Left lobe of liver (tissue), 2 donors: ENCODE results near the gene NPR1. TPM values are rescaled to one million over a fixed set of nuclear protein-coding genes. Genes with fewer than 3 reads are reported as not detected.
A peak's percentile ranks its signal among the peaks of the same experiment; 100 is the strongest.
"Not testable (repeated sequence)": the region's sequence is repeated elsewhere in the genome, so short reads cannot be mapped to it uniquely, and the experiment has no call there.

Experiments used
- ATAC-seq: fragments of 200-7000 bp; cut with Tn5 transposase; one replicate; pipeline ENCODE4 v1.9.1; 2020; ENCODE audit warnings: mild to moderate bottlenecking, moderate library complexity
- DNase-seq: peaks from one replicate; pipeline ENCODE4 v3.0.0-alpha.2; 2020; ENCODE audit warnings: low spot score
- total RNA-seq: library from RNA; stranded (reverse); gene quantifications from one replicate; pipeline ENCODE4 v1.2.1, GENCODE V29; 2021
- donor health status: DM: no; HTN: no; CAD: no; lungs with moderate emphysema.
- donor health status: DM: no; HTN: yes; CAD: no.

Gene NPR1
- total RNA-seq, 1 donor from 2014 or later: 7.1 TPM

- DNase-seq (no peak), ATAC-seq (peak; percentile 26)
These were observed 29.2 kb upstream of the NPR1 start for GRCh38 chr1:153649137-153649862.

DNA sequence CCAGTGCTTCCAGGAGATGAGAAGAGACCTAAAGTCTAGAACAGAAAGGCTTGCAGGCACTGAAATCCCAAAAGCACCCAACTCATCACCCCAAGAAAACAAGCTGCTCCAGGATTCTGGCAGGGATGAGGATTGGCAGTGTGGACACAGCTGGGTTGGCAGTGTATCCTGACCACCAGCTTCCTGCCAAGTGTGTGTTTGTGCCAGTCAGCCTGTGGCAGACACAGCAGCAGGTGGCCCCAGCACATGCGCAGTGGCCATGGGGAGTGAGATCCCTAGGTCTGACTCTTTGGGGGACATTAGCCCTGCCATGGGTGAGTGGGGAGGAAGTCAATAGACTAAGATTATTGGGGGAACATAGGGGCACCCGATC lies 28.6 kb upstream of the NPR1 start:
- DNase-seq (peak; percentile 92), ATAC-seq (peak; percentile 95)

GRCh38 chr1:153651771-153652170 lies 26.7 kb upstream of the NPR1 start:
- DNase-seq (no peak), ATAC-seq (no peak)

DNA sequence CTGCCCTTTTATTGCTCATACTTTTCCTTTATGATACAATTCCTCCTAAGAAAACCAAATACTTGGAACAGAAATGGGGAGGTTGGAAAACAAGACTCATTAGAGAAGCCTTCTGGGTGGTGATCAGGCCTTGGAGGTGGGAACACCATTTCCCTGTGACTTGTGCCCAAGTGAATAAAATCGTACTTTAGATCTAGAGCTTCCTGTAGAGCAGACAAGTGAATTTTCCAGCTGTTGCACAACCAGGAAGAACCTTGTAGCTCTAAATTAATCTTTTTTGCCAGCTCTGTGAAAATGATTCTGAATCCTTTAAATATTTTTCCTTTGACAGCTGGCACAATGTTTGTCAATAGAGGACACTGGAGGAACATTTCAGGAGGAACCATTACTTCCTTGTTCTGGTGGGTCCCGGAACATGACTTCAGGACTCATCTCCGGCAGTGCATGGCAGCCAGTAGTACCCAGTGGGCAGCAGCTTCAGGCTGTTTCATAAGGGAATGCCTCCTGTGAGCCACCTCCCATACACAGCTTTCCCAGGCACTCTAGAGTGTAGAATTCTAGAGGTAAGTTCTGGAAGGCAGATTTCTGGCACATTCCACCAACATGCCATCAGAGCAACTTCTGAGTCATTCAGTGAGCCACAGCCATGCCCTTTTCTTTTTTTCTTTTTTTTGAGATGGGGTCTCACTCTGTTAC lies 25.5 kb upstream of the NPR1 start:
- DNase-seq: no peak
- no peak for ATAC-seq

DNA sequence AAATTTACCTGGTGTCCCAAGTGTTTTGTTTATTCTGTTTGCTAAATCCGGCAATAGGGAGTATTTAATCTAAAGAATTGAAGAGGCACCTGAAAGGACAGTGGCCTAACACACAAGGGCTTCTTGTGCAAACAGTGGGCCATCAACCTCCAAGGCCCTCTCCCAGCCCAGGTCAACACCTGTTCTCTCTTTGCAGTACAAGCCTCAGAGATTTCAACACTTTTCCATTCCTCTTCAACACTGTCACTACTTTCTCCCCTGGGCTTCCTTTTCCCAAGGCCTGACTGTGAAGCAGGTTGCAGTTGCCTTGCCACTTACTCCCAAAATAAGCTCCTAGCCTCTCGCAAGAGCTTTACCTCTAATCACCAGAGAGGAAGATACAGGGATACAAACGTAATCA lies 23.2 kb upstream of the NPR1 start:
- DNase-seq (no peak), ATAC-seq (no peak)

DNA sequence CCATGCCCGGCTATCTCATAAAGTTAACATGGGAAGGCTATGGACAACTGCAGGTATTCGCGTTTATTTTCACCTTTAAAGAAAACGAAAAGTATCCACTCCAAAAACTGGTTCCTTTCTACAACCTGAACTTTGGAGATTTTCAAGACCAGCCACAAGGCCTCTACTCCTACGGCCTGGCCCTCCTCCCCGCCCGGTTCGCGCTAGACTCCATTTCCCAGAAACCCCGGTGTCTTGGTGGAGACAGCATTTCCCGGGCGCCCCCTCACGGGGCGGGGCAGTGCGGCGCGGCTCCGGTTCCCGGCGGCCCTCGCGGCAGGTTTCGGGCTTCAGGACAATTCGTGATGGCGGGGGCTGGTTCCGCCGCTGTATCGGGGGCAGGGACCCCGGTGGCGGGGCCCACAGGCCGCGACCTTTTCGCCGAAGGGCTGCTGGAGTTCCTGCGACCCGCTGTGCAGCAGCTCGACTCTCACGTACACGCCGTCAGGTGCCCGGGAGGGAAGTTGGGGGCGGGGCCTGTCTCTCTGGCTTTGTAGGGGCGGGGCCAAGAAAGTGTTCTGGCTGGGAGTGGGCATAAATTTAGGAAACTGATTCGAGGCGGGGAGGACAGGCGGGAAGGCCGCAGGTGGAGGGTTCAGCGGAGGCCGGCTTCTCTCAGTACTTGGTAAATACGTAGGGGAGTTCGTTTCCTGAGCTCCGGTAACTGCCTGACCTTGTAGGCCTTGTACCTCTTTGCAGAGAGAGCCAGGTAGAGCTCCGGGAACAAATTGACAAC lies 19.9 kb upstream of the NPR1 start, which contains the start of gene SNAPIN:
Gene SNAPIN, plus strand, starts transcription at position 304 of the 775 bp plus-strand sequence. Its CDS starts 41 bp downstream, at position 345.
- ATAC-seq: peak; percentile 97

DNA sequence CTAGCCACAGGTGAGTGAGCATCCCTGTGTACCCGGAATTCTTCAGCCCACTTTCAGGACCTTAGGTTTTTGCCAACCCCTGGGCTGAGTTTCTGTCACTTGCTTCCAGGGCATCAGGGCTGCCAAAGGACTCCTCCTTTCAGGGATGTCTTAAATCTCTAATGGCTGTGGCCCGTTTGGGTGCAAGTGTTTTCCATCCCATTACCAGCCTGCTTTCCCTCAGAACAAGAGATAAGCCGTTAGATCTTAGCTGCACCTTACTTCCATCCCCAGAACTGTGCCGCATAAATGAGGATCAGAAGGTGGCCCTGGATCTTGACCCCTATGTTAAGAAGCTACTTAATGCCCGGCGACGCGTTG lies 19.3 kb upstream of the NPR1 start:
- no peak for DNase-seq

More for the DNA sequence above, 19.9 kb upstream of the NPR1 start, which contains the start of gene SNAPIN:
- peak; percentile 93 for DNase-seq

DNA sequence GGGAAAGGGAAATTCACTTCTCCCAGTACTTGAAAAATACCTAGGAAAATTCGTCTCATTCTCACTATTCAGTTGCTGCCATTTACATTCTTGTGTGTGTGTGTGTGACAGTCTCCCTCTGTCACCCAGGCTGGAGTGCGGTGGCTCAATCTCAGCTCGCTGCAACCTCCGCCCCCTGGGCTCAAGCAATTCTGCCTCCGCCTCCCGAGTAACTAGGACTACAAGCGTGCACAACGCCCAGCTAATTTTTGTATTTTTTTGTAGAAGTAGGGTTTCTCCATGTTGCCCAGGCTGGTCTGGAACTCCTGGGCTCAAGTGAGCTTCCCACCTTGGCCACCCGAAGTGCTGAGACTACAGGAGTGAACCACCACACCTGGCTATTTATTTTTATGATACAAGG lies 18.8 kb upstream of the NPR1 start:
- ATAC-seq (no peak), DNase-seq (no peak)

More for the DNA sequence above, 19.3 kb upstream of the NPR1 start:
- ATAC-seq: no peak

GRCh38 chr1:153661111-153661708 lies 17.3 kb upstream of the NPR1 start:
- no peak for DNase-seq
- ATAC-seq: no peak

GRCh38 chr1:153662269-153662668 lies 16.2 kb upstream of the NPR1 start:
- no peak for ATAC-seq
- DNase-seq: no peak

GRCh38 chr1:153663211-153663610 lies 15.3 kb upstream of the NPR1 start:
- ATAC-seq: no peak
- DNase-seq: no peak

GRCh38 chr1:153667439-153667838 lies 11.0 kb upstream of the NPR1 start:
- ATAC-seq: no peak
- DNase-seq: no peak

DNA sequence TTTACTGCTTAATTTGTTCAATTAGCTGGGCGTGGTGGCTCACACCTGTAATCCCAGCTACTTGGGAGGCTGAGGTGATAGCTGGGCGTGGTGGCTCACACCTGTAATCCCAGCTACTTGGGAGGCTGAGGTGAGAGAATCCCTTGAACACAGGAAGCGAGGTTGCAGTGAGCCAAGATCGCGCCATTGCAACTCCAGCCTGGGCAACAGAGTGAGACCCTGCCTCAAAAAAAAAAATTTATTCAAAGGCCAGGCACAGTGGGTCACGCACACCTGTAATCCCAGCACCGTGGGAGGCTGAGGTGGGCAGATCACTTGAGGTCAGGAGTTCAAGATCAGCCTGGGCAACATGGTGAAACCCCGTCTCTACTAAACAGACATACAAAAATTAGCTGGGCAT lies 9.8 kb upstream of the NPR1 start:
- ATAC-seq, DNase-seq: not testable (repeated sequence)

DNA sequence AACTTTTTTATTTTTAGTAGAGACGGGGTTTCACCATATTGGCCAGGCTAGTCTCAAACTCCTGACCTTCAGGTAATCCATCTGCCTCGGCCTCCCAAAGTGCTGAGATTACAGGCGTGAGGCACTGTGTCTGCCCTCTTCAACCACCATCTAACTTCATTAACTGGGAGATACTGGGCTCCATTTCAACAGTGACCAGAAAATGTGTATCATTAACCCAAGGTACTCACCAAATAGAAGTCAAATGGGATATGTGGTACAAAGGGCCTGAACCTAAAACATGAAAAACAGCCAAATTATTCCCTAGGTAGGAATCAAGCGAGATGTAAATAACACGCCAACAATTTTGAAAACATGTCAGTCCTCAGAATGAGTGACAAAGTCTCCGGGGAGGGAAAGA lies 8.9 kb upstream of the NPR1 start:
- DNase-seq: no peak
- no peak for ATAC-seq

GRCh38 chr1:153670257-153670858 lies 8.1 kb upstream of the NPR1 start:
- peak; percentile 35 for ATAC-seq
- DNase-seq: no peak

DNA sequence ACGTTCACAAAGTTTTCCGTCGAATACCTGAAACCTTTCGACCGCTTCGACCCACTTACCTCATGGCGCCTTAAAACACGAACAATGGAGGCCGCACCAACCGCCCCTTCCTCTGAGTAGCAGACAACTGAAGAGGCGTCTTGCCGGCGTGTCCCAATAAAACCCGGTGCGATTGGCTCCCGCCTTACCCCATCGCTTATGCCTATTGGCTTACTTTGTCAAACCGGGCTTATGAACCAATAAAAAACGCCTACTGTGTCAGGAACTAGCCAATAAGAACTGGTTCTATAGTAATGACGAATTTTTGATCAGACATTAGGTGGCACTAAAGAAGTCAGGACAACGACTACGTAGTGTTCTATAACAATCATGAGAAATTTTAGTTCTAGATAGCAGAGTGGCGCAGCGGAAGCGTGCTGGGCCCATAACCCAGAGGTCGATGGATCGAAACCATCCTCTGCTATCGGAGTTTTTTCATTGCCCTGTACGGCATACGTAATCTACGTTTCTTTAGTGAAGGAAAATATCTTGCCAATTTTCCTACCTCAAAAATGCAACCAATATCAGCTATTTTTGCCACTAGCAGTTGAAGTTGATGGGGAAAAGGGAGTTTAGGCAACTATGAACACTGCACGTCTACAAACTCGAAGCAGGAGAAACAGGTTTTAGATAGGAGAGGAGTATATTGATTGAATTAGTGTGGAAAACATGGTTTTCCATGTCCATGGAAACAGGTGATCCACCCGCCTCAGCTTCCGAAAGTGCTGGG lies 7.4 kb upstream of the NPR1 start, which contains the start of gene ILF2:
Gene ILF2, minus strand, starts transcription at position 135 of the 769 bp plus-strand sequence. Its CDS starts 71 bp downstream, at position 64.
- ATAC-seq (peak; percentile 91), DNase-seq (peak; percentile 97)

DNA sequence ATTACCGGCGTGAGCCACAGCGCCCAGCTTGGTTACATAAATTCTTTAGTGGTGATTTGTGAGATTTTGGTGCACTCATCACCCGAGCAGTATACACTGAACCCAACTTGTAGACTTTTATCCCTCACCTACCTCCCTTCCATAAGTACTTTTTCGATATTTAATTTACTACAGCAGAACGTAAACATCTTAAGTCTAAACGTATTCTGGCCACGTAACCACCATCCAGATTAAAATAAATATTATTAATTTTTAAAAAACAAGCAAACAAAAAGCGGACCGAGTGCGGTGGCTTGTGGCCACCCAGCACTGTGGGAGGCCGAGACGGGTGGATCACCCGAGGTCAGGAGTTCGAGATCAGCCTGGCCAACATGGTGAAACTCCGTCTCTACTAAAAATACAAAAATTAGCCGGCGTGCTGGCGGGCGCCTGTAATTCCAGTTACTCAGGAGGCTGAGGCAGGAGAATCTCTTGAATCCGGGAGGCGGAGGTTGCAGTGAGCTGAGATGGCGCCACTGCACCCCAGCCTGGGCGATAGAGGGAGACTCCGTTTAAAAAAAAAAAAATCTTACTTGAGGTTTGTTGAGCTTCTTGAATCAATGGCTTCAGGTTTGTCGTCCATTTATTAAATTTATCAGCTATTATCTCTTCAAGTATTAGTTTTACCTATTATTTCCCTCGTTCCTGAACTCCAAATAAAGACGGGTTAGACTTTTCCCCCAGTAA lies 6.7 kb upstream of the NPR1 start:
- not testable (repeated sequence) for ATAC-seq, DNase-seq

- ATAC-seq (no peak), DNase-seq (no peak)
These were observed 5.0 kb upstream of the NPR1 start for GRCh38 chr1:153673511-153673910.
